ENCODE results near the gene MAG.

DNA sequence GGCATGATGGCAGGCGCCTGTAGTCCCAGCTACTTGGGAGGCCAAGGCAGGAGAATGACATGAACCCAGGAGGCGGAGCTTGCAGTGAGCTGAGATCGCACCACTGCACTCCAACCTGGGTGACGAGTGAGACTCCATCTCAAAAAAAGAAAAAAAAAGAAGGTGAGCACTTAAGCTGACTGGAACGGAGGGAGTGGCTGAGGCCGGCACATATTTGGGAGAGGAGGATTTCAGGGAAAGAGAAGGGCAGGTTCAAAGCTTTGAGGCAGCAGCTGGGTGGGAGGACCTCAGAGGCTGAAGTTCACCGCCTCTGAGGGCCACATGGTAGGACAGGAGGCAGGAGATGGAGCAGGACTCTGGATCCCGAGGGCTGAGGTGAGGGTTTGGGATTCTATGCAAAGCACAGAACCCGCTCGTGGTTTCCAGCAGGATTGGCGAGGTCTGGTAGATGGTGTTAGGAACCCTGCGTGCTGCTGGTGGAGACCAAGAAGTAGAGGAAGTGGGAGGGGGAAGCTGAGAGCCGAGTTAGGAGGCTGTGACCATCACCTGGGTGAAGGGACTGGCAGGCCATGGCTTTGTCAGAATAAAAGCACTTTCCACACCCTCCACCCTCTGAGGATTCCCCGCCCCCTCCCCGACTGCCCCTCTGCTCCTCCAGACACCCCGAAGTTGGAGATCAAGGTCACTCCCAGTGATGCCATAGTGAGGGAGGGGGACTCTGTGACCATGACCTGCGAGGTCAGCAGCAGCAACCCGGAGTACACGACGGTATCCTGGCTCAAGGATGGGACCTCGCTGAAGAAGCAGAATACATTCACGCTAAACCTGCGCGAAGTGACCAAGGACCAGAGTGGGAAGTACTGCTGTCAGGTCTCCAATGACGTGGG lies 45.4 kb downstream of the MAG start:
- TF ChIP-seq, protein P1, sequence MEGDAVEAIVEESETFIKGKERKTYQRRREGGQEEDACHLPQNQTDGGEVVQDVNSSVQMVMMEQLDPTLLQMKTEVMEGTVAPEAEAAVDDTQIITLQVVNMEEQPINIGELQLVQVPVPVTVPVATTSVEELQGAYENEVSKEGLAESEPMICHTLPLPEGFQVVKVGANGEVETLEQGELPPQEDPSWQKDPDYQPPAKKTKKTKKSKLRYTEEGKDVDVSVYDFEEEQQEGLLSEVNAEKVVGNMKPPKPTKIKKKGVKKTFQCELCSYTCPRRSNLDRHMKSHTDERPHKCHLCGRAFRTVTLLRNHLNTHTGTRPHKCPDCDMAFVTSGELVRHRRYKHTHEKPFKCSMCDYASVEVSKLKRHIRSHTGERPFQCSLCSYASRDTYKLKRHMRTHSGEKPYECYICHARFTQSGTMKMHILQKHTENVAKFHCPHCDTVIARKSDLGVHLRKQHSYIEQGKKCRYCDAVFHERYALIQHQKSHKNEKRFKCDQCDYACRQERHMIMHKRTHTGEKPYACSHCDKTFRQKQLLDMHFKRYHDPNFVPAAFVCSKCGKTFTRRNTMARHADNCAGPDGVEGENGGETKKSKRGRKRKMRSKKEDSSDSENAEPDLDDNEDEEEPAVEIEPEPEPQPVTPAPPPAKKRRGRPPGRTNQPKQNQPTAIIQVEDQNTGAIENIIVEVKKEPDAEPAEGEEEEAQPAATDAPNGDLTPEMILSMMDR (IDR thresholded peaks at IDR 0.05 in 2 of 3, conservative IDR thresholded peaks at IDR 0.05 in 1 of 3; ENCODE audit: borderline replicate concordance in 1 of 3, insufficient read depth in 1 of 3, low read depth in 2 of 3, low read length in 2 of 3): no peak
- TF ChIP-seq CEBPB (IDR thresholded peaks at IDR 0.05; ENCODE audit: low read depth) (no peak), EZH2 (IDR thresholded peaks at IDR 0.05) (no peak), ZFX (IDR thresholded peaks at IDR 0.05) (no peak), ZNF274 (IDR thresholded peaks at IDR 0.05; ENCODE audit: low read depth, low read length) (no peak), POLR2A (IDR thresholded peaks at IDR 0.05; ENCODE audit: borderline replicate concordance, extremely low read depth, insufficient read depth, insufficient read length) (no peak), EZH2phosphoT487 (IDR thresholded peaks at IDR 0.05; ENCODE audit: borderline replicate concordance) (no peak)
- TF ChIP-seq, protein P2, sequence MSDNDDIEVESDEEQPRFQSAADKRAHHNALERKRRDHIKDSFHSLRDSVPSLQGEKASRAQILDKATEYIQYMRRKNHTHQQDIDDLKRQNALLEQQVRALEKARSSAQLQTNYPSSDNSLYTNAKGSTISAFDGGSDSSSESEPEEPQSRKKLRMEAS (IDR thresholded peaks at IDR 0.05): no peak
- TF ChIP-seq, protein P3, sequence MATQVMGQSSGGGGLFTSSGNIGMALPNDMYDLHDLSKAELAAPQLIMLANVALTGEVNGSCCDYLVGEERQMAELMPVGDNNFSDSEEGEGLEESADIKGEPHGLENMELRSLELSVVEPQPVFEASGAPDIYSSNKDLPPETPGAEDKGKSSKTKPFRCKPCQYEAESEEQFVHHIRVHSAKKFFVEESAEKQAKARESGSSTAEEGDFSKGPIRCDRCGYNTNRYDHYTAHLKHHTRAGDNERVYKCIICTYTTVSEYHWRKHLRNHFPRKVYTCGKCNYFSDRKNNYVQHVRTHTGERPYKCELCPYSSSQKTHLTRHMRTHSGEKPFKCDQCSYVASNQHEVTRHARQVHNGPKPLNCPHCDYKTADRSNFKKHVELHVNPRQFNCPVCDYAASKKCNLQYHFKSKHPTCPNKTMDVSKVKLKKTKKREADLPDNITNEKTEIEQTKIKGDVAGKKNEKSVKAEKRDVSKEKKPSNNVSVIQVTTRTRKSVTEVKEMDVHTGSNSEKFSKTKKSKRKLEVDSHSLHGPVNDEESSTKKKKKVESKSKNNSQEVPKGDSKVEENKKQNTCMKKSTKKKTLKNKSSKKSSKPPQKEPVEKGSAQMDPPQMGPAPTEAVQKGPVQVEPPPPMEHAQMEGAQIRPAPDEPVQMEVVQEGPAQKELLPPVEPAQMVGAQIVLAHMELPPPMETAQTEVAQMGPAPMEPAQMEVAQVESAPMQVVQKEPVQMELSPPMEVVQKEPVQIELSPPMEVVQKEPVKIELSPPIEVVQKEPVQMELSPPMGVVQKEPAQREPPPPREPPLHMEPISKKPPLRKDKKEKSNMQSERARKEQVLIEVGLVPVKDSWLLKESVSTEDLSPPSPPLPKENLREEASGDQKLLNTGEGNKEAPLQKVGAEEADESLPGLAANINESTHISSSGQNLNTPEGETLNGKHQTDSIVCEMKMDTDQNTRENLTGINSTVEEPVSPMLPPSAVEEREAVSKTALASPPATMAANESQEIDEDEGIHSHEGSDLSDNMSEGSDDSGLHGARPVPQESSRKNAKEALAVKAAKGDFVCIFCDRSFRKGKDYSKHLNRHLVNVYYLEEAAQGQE (IDR thresholded peaks at IDR 0.05; ENCODE audit: low read depth): no peak
- TF ChIP-seq, protein P4, sequence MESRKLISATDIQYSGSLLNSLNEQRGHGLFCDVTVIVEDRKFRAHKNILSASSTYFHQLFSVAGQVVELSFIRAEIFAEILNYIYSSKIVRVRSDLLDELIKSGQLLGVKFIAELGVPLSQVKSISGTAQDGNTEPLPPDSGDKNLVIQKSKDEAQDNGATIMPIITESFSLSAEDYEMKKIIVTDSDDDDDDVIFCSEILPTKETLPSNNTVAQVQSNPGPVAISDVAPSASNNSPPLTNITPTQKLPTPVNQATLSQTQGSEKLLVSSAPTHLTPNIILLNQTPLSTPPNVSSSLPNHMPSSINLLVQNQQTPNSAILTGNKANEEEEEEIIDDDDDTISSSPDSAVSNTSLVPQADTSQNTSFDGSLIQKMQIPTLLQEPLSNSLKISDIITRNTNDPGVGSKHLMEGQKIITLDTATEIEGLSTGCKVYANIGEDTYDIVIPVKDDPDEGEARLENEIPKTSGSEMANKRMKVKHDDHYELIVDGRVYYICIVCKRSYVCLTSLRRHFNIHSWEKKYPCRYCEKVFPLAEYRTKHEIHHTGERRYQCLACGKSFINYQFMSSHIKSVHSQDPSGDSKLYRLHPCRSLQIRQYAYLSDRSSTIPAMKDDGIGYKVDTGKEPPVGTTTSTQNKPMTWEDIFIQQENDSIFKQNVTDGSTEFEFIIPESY (IDR thresholded peaks at IDR 0.05; ENCODE audit: extremely low read depth, insufficient replicate concordance, low read length): no peak

Data from HCT116 (cell line).